ENCODE measurements around the gene CTCF.
"Not testable (repeated sequence)": the region's sequence is repeated elsewhere in the genome, so short reads cannot be mapped to it uniquely, and the experiment has no call there.

The CTCF gene, protein sequence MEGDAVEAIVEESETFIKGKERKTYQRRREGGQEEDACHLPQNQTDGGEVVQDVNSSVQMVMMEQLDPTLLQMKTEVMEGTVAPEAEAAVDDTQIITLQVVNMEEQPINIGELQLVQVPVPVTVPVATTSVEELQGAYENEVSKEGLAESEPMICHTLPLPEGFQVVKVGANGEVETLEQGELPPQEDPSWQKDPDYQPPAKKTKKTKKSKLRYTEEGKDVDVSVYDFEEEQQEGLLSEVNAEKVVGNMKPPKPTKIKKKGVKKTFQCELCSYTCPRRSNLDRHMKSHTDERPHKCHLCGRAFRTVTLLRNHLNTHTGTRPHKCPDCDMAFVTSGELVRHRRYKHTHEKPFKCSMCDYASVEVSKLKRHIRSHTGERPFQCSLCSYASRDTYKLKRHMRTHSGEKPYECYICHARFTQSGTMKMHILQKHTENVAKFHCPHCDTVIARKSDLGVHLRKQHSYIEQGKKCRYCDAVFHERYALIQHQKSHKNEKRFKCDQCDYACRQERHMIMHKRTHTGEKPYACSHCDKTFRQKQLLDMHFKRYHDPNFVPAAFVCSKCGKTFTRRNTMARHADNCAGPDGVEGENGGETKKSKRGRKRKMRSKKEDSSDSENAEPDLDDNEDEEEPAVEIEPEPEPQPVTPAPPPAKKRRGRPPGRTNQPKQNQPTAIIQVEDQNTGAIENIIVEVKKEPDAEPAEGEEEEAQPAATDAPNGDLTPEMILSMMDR
- total RNA-seq = 104 to 128 (median 111) reads per million in 4 donors

DNA sequence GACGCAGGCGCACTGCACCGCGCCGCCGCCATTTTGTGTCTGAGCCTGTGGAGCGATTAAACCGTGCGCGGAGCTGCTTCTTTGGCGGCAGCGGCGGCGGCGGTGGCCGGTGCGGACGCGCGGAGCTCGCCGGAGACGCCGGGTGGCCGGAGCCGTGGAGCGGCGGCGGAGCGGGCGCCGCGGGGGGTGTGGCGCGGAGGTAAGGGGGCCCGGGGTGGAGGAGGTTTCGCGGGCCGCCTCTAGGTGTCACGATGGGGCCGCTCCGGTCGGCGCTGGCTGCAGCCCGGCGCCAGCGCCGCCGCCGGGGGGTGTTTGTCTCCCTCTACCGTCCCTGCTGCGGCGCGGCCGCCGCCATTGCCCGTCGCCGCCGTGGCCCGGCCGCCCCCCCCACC lies at the start of gene CTCF:
Gene CTCF (plus strand): TSS at position 1 of the 392 bp plus-strand sequence. CDS start 48,307 bp downstream, outside the sequence.
- peak; percentile 76 to 88 (median 82) for DNase-seq

DNA sequence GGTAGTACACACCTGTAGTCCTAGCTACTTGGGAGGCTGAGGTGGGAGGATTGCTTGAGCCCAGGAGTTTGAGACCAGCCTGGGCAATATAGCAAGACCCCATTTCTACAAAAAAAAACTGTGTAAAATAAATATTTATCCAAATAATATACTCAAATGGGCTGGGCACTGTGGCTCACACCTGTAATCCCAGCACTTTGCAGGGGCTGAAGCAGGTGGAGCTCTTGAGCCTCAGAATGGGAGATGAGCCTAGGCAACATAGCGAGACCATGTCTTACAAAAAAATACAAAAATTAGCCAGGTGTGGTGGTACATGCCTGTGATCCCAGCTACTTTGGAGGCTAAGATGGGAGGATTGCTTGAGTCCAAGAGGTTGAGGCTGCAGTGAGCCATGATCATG lies 48.4 kb upstream of the CTCF start:
- DNase-seq = not testable (repeated sequence)

DNA sequence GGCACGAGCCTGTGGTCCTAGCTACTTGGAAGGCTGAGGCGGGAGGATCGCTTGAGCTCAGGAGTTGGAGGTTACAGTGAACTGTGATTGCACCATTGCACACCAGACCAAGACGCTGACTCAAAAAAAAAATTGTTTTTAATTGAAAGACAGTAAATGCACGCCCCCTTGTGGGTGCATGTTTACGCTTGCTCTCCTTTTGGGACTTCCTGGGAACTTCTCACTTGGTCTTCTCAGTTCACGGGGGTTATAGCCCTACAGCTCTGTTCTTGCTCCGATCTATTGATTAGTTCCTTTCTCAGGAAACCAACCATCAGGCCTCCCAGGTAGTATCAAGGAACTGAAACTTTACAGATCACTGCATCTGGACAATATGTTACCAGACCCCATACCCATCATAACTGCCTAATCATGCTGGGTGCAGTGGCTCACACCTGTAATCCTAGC lies 47.9 kb upstream of the CTCF start:
- DNase-seq = peak; percentile 45 to 86 (median 68)

- no peak for DNase-seq
Observed at GRCh38 chr16:67516296-67517154, 45.8 kb upstream of the CTCF start.

- no peak for DNase-seq
Observed at GRCh38 chr16:67517155-67517445, 45.2 kb upstream of the CTCF start.

DNA sequence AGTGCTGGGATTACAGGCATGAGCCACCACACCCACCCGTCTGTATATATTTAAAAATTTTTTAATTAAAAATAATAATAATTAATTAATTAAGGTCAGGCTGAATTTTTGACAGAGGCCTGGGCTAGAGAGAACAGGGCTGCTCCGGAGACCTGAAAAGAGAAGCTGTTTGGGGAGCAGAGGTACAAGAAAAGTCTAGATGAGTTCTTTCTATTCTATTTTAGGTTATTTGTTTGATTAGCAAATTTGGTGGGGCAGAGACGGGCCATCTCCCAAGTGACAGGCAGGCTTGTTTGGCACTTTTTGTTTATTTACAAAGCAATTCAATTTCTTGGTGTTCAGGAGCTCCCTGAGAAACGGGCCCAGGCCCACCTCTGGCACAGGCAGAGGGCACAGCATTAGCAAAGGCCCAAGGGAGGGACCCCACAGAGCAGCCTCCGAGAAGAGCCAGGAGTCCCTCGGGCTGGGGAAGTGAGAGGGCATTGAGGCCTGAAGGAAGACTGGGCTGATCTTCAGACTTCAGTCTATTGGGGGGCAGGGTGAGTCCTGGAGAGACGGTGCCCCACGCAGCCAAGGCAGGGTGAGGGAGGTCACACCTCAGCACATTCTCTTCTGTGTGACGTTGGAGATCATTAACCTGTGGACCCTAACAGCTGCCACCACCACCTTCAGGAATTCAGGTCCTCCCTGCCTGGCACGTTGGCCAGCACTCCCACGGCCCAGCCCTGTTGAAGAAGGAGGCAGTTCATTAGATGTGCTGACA lies 44.5 kb upstream of the CTCF start:
- DNase-seq = no peak

- no peak for DNase-seq
Observed at GRCh38 chr16:67518676-67519075, 43.6 kb upstream of the CTCF start.

- DNase-seq = no peak
Observed at GRCh38 chr16:67519242-67519641, 43.1 kb upstream of the CTCF start.

GRCh38 chr16:67521095-67521804 lies 41.1 kb upstream of the CTCF start:
- DNase-seq = peak; percentile 90 to 99 (median 95)

- no peak for DNase-seq
Observed at GRCh38 chr16:67525176-67525860, 37.0 kb upstream of the CTCF start.

GRCh38 chr16:67526149-67526791 lies 36.1 kb upstream of the CTCF start:
- no peak for DNase-seq

DNA sequence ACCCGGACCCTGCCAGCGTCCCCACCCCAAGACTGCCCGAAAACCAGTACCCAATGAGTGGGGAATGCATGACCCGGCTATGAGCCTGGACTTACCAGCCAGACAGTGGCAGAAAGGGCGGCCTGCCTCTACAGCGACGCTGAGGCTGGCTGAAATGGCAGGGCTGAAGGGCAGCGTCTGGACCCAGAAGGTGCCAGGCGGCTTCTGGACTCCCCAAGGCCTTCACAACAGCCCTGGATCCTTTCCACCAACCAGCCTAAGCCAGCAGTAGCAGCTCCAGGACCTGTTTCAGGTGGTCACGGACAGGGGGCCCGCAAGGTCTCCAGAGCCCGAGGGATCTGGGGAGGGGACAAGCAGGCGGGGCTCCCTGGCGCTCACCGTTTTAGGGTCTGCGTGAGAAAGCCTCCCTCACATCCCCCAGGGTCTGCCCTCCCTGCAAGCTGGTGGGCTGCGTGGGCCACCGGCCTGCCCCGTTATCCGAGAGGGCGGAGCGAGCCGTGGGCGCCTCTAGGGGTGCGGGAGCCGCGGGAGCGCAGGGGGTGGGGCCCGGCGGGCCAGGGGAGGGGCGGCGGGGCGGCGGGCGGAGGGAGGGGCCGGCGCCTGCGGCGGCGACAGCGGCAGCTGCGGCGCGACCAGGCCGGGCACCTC lies 34.0 kb upstream of the CTCF start, which contains the start of gene RIPOR1:
Gene RIPOR1 (plus strand): TSS at position 608 of the 648 bp plus-strand sequence. CDS start 9,618 bp downstream, outside the sequence.
- DNase-seq = peak in 3 of 5 donors; percentile 31 to 57 (median 43)

GRCh38 chr16:67528870-67529581 lies 33.3 kb upstream of the CTCF start:
- peak in 1 of 5 donors; percentile 20 for DNase-seq

- no peak for DNase-seq
Observed at GRCh38 chr16:67529582-67530012, 32.7 kb upstream of the CTCF start.

GRCh38 chr16:67530013-67530939 lies 32.0 kb upstream of the CTCF start:
- no peak for DNase-seq

DNA sequence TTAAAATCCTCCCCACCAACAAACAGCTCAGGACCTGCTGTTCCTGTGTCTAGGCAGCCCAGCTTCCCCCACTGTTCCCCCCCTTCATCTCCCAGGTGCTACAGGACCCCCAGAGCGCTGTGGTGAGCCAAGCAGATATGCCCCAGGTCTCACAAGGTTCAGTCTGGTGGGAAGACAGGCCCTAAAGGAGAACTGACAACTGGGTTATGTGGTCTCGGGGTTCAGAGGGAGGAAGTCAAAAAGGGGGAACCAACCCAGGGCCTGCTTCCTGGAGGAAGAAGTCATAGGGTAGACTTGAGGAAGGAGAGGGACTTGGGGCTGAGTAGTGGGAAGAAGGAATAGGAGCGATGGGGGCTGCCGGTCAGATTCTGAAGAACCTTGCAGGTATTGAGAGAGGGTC lies 31.1 kb upstream of the CTCF start:
- no peak for DNase-seq

- no peak for DNase-seq
Observed at GRCh38 chr16:67533024-67533560, 29.2 kb upstream of the CTCF start.

All from T-helper 1 cell (primary cell).